Activated gamma-delta T cell treated with Interleukin-2 at 50 U/mL for 16 hours (primary cell): Measurements from ENCODE around the gene ELK4.

Source experiments
- DNase-seq: peaks from one replicate; pipeline ENCODE4 v3.0.0-alpha.2; 2020

Gene ELK4

DNA sequence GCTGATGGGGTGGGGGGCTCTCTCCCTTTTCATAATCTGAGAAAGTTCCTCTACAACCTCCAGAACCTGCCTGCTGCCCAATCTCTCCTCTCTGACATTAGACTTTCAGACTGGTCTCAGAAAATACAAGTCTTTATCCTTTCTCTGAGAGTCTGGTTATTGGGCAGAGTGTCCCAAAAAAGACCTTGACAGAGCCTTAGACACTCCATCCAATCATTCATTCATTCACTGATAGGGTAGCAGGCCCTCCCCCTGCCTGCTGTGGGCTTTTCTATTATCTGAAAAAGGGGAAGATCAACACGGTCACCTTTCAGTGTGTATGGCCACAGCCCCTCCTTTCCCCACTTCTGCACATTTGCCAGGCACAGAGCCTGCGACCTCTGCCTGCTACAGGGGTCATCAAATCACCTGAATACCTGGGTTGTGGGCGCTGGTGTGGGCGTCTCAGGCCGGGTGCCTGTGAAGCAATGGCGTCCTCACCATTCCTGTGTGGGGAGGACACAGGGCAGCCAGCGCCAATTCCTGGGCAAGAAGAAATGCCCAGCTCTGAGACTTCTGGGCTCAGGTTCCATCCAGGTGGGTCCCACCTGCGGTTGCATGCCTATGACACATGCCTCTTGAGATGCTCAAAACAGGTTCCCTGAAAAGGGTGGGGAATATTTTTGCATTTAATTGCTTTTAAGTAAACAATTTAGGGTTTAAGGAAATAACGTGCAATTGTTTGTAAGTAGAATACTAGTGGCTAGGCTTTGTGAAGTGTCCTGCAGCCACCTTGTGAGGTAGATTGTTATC is 52.8 kb downstream of the ELK4 start:
- no peak for DNase-seq

DNA sequence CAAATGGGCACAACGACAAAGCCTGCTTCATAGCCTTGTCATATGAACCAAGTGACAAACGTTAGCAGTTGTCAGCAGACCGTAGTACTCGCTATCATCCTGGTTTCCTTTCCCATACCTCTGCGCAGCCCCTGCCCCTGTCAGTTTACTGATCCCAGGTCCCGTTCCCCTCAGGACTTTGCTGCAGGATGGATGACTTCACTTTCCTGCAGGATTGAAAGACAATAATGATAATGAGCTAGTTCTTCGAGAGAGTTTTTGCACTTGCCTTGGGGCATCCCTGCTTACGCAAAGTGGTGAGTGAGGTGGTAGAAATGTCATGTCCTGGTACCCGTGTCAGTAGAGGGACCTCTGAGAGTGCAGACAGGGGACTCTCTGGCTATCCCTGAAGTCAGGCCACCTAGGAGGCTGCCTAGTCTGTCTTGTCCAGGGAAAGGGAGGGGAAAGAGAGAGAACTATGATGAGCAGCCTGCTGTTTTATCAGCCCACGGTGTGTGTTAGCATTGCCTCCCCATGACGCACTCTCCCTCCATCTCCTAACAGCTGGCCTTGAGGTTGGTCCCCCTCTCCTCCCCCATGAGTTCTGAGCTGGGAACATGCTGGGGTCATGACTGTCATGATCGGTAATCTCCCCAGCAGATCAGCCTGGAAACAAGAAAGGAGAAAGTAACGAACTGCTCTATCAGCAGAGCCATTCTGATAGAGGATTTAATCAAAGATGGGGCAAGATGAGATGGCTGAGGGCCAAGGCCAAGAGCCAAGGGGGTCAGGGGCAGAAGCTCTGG is 53.7 kb downstream of the ELK4 start:
- no peak for DNase-seq

DNA sequence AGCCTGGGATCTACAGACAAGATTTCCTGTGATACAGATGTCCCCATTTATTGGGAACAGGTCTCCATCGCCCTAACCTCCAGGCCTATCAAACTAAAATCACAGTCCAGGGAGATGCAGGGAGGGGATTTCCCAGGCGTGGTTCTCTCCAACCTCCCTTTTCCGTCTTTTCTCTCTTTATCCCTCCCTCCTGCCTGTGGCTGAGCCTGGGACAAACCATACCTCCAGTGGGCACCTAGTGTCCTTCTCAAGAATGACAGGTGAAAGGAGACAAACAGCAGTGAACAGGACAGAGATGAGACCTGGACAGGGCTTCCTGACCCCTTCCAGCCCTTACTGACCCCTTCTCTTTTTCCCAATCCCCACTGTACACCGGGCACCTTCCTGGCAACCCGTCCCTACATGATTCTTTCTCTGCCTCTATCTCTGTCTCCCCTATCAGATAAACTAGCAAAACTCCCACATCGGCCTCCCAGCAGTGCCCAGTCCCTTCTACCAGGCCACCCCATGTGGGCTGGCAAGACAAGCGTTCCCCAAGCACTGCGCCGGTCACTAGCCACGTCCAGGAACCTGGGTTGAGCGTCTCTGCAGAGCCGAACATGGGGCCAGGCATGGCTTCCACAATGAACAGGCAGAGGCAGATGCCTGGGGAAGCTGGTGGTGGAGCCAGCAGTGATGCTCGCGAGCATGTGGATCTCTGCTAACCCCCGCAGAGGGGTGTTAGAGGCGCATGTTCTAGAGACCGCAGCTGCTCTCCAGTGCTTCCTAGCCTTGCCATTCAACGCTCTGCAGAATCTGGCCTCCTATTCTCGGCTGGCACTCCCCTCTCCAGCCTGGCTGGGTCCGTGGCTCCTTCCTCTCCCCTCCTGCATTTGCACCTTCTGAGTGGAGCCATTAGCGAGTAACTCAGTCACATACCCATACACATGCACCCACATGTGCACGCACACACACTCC is 54.7 kb downstream of the ELK4 start:
- no peak for DNase-seq

DNA sequence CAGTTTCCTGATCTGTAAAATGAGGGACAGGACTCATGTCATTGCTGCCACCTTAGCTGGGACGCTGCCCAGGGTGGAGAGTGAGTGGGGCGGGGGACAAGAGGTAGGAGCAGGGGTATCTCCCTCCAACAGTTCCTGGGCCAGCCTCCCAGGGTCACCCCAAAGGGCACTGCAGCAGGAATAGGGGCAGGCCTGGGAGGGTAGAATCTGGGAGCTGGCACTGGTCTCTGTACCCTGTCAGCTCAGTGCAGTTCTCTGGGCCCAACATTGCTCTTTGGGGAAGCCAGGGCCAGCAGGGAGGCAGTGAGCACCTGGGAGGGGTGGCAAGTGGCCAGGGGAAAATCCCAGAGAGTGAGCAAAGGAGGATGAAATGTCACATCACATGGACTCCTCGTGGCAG is 55.8 kb downstream of the ELK4 start:
- DNase-seq: no peak

DNA sequence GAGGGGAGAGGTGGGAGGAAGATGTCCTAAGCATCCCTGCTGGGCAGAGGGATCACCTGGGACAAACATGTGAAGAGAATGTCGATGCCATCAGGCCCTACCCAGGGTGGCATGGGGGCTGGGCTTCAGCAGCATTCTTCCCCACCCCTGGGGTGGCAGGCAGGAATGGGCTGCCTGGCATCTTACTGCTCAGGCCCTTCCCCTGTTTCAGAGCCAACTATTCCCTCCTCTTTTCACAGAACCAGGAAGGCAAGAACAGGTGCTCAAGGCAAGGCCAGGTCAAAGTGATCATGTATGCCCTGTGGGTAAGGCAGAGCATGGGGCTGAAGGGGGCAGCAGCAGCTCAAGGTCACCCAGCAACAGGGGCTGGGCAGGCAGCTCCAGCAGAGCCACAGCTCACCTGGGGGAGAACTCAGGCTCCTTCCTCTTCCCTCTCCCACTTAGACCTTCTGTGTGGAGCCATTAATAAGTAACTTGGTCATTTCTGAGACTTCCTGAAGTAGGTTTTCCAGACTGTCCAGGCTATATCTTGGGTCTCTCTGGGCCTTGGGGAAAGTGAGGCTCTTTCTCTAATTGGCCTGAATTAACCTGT is 56.4 kb downstream of the ELK4 start:
- DNase-seq: no peak

DNA sequence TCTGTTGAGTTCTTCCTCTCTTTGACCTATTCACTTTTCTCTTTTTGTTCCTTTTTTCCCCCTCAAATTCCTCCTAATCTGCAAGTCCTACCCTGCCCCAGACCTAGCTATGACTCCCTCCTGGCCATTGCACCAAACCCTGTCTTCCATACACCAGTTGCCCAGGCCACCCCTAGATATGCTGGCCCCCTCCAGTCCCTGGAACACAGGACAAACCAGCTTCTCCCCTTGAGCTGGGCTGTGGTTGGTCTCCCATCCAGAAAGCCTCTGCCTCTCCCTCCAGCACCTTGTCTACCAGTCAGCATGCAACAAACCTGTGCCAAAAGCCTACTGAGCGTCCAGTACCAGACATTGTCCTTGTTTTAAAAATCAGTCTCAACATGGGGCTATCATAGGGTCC is 59.4 kb downstream of the ELK4 start:
- no peak for DNase-seq

DNA sequence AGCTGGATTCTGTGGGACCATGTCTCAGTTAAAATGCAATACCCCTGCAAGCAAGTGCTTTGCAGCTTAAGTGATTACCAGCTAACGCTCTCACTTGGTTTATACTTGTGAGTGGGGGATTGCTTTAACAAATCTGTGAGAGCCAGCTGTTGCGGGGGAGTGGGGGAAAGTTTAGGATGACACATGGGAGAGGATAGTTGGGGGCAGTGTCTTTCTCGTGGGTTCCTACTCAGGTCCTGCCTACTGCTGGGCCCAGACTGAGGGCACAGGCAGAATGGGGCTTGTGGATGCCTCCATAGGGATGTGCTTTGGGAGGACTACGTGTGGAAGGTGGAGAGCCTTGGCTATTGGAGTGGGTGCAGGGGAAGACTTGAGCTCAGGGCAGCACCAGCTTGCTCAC is 60.1 kb downstream of the ELK4 start:
- no peak for DNase-seq

DNA sequence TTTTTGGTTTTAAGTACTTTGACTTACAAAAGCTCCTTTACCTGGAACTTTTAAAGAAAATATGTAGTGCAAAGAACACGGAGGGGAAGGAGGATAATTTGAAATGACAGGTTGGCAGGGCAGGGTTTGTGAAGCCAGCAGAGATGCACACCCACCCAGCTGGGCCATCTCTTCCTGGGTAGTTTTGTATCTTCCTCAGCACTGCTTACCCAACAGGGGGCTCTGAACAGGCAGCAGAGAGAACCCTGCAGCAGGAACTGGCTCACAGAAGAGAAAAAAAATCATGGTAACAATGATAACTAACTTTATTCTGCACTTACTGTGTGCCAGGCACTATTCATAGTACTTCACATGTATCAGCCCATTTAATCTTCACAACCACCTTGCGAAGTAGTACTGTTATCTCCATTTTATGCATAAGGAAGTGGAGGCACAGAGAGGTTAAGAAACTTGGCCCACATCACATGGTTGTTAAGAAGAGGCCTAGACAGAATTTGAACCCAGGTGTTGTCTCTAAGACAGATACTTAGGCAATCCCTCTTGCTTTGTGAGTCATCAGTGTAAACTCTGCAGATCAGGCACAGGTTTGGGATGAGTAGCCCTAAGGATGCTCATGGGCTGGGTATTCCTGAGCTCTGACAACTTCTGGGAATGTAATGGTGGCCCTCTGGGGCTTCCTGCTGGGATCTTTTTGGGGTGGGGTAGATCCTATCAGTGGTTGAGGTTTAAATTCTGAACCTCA is 60.8 kb downstream of the ELK4 start:
- DNase-seq: no peak

DNA sequence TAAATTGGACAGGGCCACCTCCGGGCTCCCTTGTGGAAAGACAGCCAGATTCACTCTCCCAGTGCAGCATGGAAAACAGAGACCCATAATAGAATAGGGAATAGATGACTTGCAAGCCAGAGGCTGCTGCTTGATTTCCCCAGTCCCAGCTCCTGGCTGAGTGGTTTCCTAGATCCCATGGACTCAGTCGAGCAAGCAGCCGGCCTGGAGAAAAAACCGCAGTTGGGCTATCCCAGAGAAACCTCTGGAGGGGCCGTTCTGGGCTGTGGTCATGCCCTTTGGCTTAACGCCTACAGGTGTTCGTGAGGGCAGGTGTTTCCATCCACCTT is 61.7 kb downstream of the ELK4 start:
- no peak for DNase-seq

DNA sequence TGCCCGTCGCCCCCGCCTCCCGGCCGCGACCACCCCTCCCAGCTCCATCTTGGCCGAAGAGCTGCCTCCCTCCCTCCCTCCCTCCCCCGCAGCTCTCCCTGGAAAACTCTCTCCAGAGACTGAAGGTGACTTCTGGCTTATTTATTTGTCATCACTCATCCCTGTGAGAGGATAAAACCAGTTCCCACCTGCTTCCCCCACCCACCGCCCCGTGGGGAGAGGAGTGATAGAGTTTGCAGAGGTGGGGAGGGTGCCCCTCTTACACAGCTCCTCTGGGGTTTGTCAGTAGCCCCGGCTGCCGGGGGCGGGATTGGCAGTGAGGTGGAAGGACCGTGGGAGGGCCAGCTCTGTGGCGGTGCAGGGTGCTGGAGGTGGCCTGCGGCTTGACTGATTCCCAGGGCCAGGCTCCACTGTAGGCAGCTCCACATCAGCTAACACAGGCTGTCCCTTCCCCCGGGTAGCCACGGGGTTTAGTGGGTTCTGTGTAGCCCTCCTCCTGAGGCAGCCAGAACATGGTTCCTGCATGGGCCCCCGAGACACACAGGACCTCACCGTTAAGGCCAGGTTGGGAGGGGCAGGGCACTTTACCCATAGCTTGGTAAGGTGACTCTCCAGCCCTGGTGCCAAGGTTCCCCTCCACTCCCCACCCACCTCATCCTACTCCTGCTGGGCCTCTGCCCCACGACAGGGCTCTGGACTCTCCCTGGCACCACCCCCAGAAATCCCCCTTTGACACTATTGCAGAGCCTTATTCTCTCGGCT is 62.2 kb downstream of the ELK4 start:
- no peak for DNase-seq

DNA sequence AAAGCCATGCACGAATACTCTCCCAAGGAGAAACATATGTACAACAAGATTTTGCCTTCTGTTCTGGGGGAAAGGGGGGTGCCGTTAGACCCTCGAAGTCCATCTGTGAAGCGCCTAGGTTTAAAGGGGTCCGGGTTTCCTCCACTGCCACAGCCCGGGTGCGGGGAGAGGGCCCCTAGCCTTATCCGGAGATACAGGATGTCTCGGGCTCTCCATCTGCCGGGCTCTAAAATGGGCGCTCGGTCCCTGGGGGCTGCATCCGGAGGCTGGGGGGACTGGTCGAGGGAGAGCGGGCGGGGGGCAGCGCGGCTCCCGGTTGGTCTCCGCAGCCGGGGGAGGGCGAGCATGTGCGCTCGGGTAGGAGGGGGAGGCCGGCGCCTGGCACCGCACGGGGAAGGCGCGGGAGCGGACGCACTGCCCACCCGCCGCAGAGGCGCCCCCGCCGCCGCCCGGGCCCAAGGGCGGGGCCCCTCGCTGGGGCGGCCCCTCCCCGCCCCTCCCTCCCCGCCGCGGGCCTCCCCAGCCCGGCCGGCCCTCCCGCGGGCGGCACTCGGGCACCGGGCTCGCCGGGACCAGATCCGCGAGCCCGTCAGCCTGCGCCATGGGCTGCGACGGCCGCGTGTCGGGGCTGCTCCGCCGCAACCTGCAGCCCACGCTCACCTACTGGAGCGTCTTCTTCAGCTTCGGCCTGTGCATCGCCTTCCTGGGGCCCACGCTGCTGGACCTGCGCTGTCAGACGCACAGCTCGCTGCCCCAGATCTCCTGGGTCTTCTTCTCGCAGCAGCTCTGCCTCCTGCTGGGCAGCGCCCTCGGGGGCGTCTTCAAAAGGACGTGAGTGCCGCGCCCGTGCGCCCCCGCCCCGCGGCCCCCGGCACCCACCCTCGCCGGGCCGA is 63.1 kb downstream of the ELK4 start:
- no peak for DNase-seq

DNA sequence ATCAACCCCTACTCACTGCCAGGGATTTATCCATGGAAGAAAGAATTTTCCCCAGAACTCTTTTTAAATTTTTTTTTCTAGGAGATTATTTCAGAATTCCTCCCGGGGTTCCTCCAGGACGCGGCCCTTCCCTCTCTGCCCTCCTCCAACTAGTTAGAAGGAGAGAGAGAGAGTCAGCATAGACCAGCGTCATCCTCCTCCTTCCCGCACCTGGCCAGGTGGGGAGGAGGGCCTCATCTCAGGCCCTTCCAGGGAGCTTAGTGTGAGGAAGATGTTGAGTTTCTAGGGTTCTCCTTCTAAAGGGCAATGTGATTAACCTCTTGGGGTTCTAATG is 63.7 kb downstream of the ELK4 start:
- DNase-seq: no peak

DNA sequence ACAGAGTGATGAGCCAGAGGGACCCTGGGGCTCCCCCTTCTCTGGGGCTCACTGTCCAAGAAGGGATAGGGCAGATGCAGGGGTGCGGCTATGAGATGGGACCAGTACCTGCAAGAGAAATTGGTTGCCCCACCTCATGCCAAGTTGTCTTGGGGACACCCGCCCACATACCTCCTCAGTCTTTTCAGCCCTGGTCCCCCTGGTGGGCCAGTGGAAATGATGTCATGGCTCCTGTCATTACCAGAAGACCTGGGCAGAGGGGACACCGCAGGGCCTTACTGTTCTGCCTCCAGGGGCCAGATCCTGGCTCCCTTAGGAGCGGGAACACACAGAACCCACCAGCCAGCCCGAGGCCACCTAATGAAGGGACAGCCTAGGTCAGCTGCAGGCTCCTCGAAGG is 64.1 kb downstream of the ELK4 start:
- DNase-seq: no peak

DNA sequence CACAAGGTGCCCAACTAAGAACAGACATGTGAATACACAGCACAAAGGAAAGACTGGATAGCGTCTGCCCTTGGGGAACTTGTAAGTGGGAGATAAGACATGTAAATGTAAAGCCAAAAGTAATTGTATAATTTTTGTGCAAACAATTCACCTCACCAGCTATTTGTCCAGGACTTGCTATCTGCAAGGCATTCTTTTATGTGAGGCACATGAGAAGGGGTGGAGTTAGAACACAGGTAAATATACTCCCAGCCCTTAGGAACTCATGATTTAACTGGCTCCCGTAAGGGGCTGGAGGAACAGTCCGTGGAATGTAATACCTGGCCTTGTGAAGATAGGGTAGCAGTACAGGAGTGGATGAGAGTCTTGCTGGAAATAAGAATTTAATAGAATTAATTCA is 66.0 kb downstream of the ELK4 start:
- DNase-seq: no peak

DNA sequence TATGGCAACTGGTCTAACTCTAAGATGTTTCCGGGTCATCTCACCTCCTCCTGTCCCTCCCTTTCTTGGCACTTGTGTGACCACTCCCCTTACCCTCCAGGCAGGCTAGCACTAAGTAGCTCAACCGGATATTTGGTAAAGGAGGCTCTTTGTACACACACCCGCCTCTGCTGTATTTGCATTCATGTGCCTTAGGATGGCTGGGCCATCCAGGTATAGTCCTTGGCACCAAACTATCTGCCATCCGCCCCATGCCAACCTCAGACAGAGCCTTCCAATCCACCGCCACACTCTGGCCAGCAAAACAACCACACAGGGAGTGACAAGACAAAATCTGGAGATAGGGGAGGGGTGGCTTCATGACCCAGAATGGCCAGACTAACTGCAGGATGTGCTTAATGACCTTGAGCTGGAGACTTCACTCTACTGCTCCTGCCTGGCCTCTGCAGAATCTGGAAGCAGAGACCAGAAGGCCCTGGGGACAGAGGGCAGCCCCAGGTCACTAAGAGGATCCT is 67.8 kb downstream of the ELK4 start:
- no peak for DNase-seq

DNA sequence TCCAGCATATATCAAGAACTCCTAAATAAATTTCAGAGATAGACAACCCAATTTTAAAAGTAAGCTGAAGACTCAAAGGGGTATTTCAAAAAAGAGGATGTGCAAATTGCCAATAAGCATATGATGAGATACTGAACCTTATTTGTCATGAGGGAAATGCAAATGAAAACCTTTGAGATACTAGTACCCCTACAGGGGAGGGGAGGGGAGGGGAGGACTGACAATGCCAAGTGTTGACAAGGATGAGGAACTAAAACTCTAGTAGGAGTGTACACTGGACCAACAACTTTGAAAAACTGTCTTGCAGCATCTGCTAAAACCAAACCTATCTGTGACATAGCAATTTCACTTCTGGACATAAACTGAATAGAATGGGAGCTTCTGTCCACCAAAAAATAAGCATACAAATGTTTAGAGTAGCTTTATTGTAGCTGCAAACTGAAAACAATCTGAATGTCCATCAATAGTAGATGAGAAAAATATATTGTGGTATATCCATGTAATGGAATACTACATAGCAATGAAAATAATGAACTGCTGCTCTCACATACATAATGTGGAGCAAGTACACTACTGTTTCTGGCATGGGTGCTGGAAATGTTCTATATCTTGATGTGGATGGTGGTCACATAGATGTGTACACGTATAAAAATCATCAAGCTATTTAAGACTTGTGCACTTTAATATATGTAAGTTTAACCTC is 70.2 kb downstream of the ELK4 start:
- no peak for DNase-seq
